AG04450 (cell line): ENCODE data around the gene ULK4. TPM values are rescaled to one million over a fixed set of nuclear protein-coding genes. Genes with fewer than 3 reads are reported as not detected.
"Not testable (repeated sequence)": the region's sequence is repeated elsewhere in the genome, so short reads cannot be mapped to it uniquely, and the experiment has no call there.

Experiments used
- CTCF ChIA-PET: fragments of 300-600, 350-600 bp; formaldehyde crosslinking; extraction: SDS; loops from one replicate; lab custom pipeline; 2022; ENCODE audit warnings: antibody characterized with exemption, inconsistent platforms; lab: Charles Lee
- POLR2A ChIA-PET: fragments of 350-600 bp; formaldehyde crosslinking; extraction: SDS; loops from one replicate; lab custom pipeline; 2021; ENCODE audit warnings: antibody characterized with exemption, inconsistent platforms; lab: Yijun Ruan, JAX
- DNase-seq: peaks from one replicate; pipeline ENCODE4 v3.0.0-alpha.2; 2011; ENCODE audit warnings: low read depth, low spot score
- H3K27ac ChIP-seq: one replicate; pipeline ENCODE4 v1.5.1; 2012; ENCODE audit warnings: low read depth, low read length, control low read depth
- H3K27me3 ChIP-seq: one replicate; pipeline ENCODE4 v1.6.0; 2012; ENCODE audit warnings: low read length; ENCODE audit not compliant: control insufficient read depth, insufficient read depth
- H3K4me3 ChIP-seq: 2 replicates; pipeline ENCODE4 v1.5.1; 2011; ENCODE audit warnings: mild to moderate bottlenecking, low read depth, low read length, control low read depth
- H3K9me3 ChIP-seq: 2 replicates; pipeline ENCODE4 v1.5.1; 2012; ENCODE audit warnings: low read length; ENCODE audit not compliant: control insufficient read depth, insufficient read depth
- CTCF ChIP-seq: IDR thresholded peaks from 2 replicates; pipeline ENCODE4 v1.5.1; 2011; ENCODE audit warnings: low read depth, low read length, control low read depth, inconsistent platforms
- polyA plus RNA-seq: library from polyadenylated mRNA; depleted of rRNA; stranded (reverse); fragments of >200 nt; gene quantifications from 2 replicates; pipeline ENCODE4 v1.2.3, GENCODE V29; 2011

Gene ULK4
- polyA plus RNA-seq, 1 experiment = 3.7 TPM

GRCh38 chr3:41290306-41290705 lies 671.6 kb downstream of the ULK4 start:
- no peak for DNase-seq
- Histone ChIP-seq H3K9me3 (no peaks in the 10 kb centered on the region), H3K4me3 (no peak overlapping the region), H3K27me3 (no peaks in the 10 kb centered on the region), H3K27ac (no peak overlapping the region)
- CTCF ChIA-PET = no interaction called here
- POLR2A ChIA-PET = no interaction called here
- TF ChIP-seq CTCF = no peak

- ChIA-PET CTCF (no interaction called here), POLR2A (no interaction called here)
- no peak overlapping the region for H3K27ac ChIP-seq
- no peaks in the 10 kb centered on the region for H3K27me3 ChIP-seq
- TF ChIP-seq CTCF = no peak
- no peak overlapping the region for H3K4me3 ChIP-seq
- no peaks in the 10 kb centered on the region for H3K9me3 ChIP-seq
- DNase-seq = no peak
These were observed 673.1 kb downstream of the ULK4 start for GRCh38 chr3:41288785-41289184.

GRCh38 chr3:41286305-41286704 lies 675.6 kb downstream of the ULK4 start:
- Histone ChIP-seq H3K27ac (no peak overlapping the region), H3K9me3 (no peaks in the 10 kb centered on the region), H3K27me3 (no peaks in the 10 kb centered on the region), H3K4me3 (no peak overlapping the region)
- peak; percentile 16; the same call in 1 of the 2 replicates for TF ChIP-seq CTCF
- ChIA-PET CTCF (interaction anchor here (1.5 kb wide), 1 partner anchor 430 kb away, joined by 4 read pairs; no protein-coding TSS in a partner anchor), POLR2A (no interaction called here)
- DNase-seq = no peak

DNA sequence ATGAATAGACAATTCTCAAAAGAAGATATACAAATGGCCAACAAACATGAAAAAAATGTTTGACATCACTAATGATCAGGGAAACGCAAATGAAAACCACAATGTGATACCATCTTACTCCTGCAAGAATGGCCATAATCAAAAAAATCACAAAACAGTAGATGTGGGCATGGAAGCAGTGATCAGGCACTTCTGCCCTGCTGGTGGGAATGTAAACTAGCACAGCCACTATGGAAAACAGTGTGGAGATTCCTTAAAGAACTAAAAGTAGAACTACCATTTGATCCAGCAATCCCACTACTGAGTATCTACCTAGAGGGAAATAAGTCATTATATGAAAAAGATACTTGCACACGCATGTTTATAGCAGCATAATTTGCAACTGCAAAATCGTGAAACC lies 677.0 kb downstream of the ULK4 start:
- H3K27ac ChIP-seq, POLR2A ChIA-PET, H3K4me3 ChIP-seq, CTCF ChIA-PET, H3K9me3 ChIP-seq, H3K27me3 ChIP-seq, DNase-seq: not testable (repeated sequence)

- TF ChIP-seq CTCF = no peak
- POLR2A ChIA-PET = no interaction called here
- CTCF ChIA-PET = no interaction called here
These were observed 684.0 kb downstream of the ULK4 start for GRCh38 chr3:41277790-41278465.

More at GRCh38 chr3:41277790-41278465, 684.0 kb downstream of the ULK4 start:
- no peak overlapping the region for H3K27ac ChIP-seq
- no peaks in the 10 kb centered on the region for H3K27me3 ChIP-seq
- H3K4me3 ChIP-seq = no peak overlapping the region
- DNase-seq = no peak
- no peaks in the 10 kb centered on the region for H3K9me3 ChIP-seq
